22Rv1 (cell line): ENCODE measurements around the gene CDKAL1.

ENCODE experiments used
- CTCF ChIP-seq: fragments of 450-650 bp; IDR thresholded peaks from 2 replicates; pipeline ENCODE4 v1.5.1; 2017; ENCODE audit warnings: mild to moderate bottlenecking
- ZFX ChIP-seq: fragments of 450-650 bp; IDR thresholded peaks from 2 replicates; pipeline ENCODE4 v1.6.1; 2017; ENCODE audit warnings: antibody characterized with exemption, borderline replicate concordance

GRCh38 chr6:21140966-21141365 lies 606.7 kb downstream of the CDKAL1 start:
- TF ChIP-seq CTCF (no peak), ZFX (no peak)
